Psoas muscle (tissue), 8 donors: ENCODE results near the gene TEX2. TPM values are rescaled to one million over a fixed set of nuclear protein-coding genes. Genes with fewer than 3 reads are reported as not detected.
A peak's percentile ranks its signal among the peaks of the same experiment; 100 is the strongest.

Source experiments
- ATAC-seq, 4 donors: fragments of 200-7000 bp; cut with Tn5 transposase; one replicate each; pipeline ENCODE4 v1.9.1; 2020; ENCODE audit warnings: moderate library complexity in 3 of 4, mild to moderate bottlenecking in 2 of 4
- DNase-seq, 2 donors: peaks; one replicate each; pipeline ENCODE4 v3.0.0-alpha.2; 2020
- H3K27ac ChIP-seq: fragments of 200-600 bp; one replicate; pipeline ENCODE4 v1.8.0; 2022
- H3K27me3 ChIP-seq, 3 donors: fragments of 200-600 bp in 1 of 3; one replicate each; pipeline versions ENCODE4 v1.6.1 to v1.8.0; 2013 to 2022; ENCODE audit warnings: low read length in 2 of 3, mild to moderate bottlenecking in 2 of 3, moderate library complexity in 1 of 3; ENCODE audit not compliant: insufficient read depth in 3 of 3
- H3K36me3 ChIP-seq, 2 donors: fragments of 200-600 bp in 1 of 2; one replicate each; pipeline versions ENCODE4 v1.6.1 to v1.8.0; 2013 to 2022; ENCODE audit warnings: low read depth in 1 of 2, mild to moderate bottlenecking in 1 of 2, moderate library complexity in 1 of 2; ENCODE audit not compliant: insufficient read depth in 1 of 2
- H3K4me1 ChIP-seq: fragments of 200-600 bp; one replicate; pipeline ENCODE4 v1.8.0; 2022
- H3K4me3 ChIP-seq: fragments of 200-600 bp; one replicate; pipeline ENCODE4 v1.8.0; 2022; ENCODE audit warnings: mild to moderate bottlenecking
- H3K9me3 ChIP-seq: fragments of 200-600 bp; one replicate; pipeline ENCODE4 v1.8.0; 2022
- WGBS, 3 donors: extraction: QIAGEN DNeasy Blood & Tissue Kit; methylation state at CpG; one replicate each; pipeline versions ENCODE4 v1.1.6 to v1.1.7; 2013; 5-methylcytosine and 5-hydroxymethylcytosine counted together
- intact Hi-C, 2 donors: fragments of 100-400 bp; cut with DNase I; formaldehyde crosslinking; loops; one replicate each; pipeline versions ENCODE4 v1.11.0 to v1.14.2; 2022
- polyA plus RNA-seq, 3 donors: library from polyadenylated mRNA; stranded (reverse); fragments of 200-250 nt; gene quantifications; one replicate each; pipeline ENCODE4 v1.2.3, GENCODE V29; 2013
- total RNA-seq, 4 donors: library from RNA; stranded (reverse); fragmentation: NEBNext Ultra II Directional in 2 of 4; extraction: Animal tissue kit (Norgen Biotek cat#: 25700) in 2 of 4; gene quantifications; one replicate each; pipeline versions ENCODE4 v1.2.1 to v1.2.4, GENCODE V29; 2021 to 2023
- TF ChIP-seq, protein P1 (sequence below): fragments of 200-600 bp; IDR thresholded peaks from one replicate; pipeline ENCODE4 v1.8.0; 2022; ENCODE audit warnings: antibody characterized with exemption
- donor health status: healthy with polysubstance abuse.
- donor health status: DM: no; HTN: no; CAD: no; lungs with moderate emphysema.
- donor health status: Bipolar disorder and iron deficiency.
- donor health status: healthy.
- donor health status: DM: yes; HTN: yes; CAD: no.
- donor health status: DM: no; HTN: no; CAD: no.
- donor health status: DM: no; HTN: no; CAD: no.
- donor health status: DM: yes; HTN: yes; CAD: no.

Gene TEX2
- total and polyA plus RNA-seq, 7 donors = 29.4 to 72.7 (median 52.8) TPM

DNA sequence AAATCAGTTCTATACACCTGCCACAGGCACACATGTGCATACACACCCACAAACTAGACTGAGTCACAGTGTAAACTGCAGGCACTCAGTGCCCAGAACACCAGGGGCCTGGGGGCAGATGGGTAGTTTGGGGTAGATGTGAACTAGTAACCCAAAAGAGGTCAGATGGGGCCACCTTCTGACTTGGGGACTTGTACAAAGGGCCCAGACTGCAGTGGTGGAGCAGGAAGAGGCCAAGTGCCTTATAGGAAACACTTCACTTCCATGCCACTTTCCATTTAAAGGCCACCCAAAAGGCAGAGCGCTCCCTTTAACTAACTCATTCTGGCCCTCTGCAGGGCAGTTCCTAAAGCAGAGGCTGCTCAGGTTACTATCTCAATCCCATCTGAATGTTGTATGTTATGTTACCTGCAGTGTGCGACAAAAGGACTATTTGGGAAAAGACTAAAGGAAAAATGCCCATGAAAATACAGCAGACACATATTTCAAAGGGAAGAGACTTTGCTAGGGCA is 105.3 kb downstream of the TEX2 start:
- peak overlapping the region; percentile 88 for H3K27ac ChIP-seq
- WGBS, 3 donors = 31 to 62% (median 36%) methylated on average over 2 of the region's 2 CpGs
- peaks cover 6 to 25% of the 10 kb centered on the region in 2 donors for H3K36me3 ChIP-seq
- no peak overlapping the region for H3K4me3 ChIP-seq
- no peaks in the 10 kb centered on the region for H3K9me3 ChIP-seq
- peaks cover 84% of the 10 kb centered on the region for H3K4me1 ChIP-seq
- TF ChIP-seq, protein P1, sequence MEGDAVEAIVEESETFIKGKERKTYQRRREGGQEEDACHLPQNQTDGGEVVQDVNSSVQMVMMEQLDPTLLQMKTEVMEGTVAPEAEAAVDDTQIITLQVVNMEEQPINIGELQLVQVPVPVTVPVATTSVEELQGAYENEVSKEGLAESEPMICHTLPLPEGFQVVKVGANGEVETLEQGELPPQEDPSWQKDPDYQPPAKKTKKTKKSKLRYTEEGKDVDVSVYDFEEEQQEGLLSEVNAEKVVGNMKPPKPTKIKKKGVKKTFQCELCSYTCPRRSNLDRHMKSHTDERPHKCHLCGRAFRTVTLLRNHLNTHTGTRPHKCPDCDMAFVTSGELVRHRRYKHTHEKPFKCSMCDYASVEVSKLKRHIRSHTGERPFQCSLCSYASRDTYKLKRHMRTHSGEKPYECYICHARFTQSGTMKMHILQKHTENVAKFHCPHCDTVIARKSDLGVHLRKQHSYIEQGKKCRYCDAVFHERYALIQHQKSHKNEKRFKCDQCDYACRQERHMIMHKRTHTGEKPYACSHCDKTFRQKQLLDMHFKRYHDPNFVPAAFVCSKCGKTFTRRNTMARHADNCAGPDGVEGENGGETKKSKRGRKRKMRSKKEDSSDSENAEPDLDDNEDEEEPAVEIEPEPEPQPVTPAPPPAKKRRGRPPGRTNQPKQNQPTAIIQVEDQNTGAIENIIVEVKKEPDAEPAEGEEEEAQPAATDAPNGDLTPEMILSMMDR = no peak
- DNase-seq (no peak), ATAC-seq (no peak)
- no peaks in the 10 kb centered on the region for H3K27me3 ChIP-seq
- intact Hi-C loops = loop anchor here in 1 of 2 donors (5.0 kb wide), 2 partner anchors 45 to 60 kb away; no protein-coding TSS in a partner anchor

DNA sequence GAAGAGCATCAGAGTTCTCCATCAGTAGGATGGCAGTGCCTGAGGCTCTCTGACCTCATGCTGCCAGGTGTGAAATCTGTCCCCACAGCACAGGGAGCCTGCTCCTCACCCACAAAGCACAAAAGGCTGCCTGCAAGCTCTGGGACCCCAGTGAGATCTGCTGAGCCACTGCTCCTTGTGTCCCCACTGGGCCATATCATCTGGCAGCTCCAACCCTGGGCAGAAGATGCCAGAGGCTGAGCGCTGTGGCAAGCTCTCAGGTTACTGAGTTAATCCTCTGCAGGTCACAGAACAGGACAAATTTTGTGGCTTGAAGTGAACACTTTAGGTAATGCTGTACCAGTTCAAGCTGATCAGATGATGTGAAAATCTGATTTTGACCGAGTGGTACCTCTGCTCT is 106.4 kb downstream of the TEX2 start:
- H3K36me3 ChIP-seq = peaks cover 9 to 33% of the 10 kb centered on the region in 2 donors
- peaks cover 86% of the 10 kb centered on the region for H3K4me1 ChIP-seq
- no peaks in the 10 kb centered on the region for H3K9me3 ChIP-seq
- intact Hi-C loops = loop anchor here in 1 of 2 donors (5.0 kb wide), 2 partner anchors 46 to 61 kb away; no protein-coding TSS in a partner anchor
- DNase-seq (peak; percentile 50 to 78), ATAC-seq (peak; percentile 49 to 64 (median 60))
- H3K27me3 ChIP-seq = no peaks in the 10 kb centered on the region
- peak overlapping the region; percentile 88 for H3K27ac ChIP-seq
- no peak overlapping the region for H3K4me3 ChIP-seq
- TF ChIP-seq, protein P1 = no peak
- WGBS, 3 donors = 32 to 40% (median 36%) methylated on average over 2 of the region's 2 CpGs

DNA sequence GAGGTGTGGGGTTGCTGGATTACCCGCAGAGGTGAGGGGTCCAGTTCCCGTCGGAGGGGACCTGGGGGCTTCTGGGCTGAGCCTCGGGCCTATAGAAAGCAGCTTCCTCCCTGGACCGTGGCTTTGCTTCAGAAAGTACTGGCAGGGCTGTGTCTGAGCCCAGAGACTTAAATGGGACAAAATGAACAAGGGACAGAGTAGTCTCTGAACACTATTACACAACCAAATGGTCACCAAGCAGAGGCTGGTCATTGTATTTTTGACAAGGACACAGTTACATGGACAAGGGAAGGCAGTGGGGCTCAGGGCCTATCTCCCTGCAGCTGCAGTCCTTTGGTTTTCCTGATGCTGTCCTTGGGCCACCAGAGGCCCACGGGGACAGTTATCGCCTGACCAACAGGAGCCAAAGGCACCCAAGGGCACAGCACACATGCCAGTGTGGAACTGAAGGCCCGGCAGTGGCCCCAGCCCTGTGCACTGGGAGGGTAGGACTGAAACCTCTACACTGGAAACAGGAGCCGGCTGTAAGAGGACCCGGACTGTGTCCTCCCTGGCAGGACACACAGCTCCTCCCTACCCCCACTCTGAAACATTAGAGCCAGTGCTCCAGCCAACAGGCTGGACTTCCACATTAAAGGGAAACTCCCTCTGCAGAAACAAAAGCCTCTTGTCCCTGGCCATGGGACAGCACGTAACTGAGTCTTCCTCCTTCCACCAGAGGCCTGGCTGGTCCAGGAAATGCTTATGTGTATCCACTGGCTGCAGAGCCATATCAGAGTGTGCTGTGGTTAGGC is 107.1 kb downstream of the TEX2 start:
- WGBS, 3 donors = 18 to 23% (median 18%) methylated on average over 11 of the region's 11 CpGs
- TF ChIP-seq, protein P1 = no peak
- peak; percentile 92 to 96 (median 94) for ATAC-seq
- peak; percentile 75 to 91 for DNase-seq
- Histone ChIP-seq H3K36me3 (peaks cover 9 to 30% of the 10 kb centered on the region in 2 donors), H3K4me1 (peaks cover 87% of the 10 kb centered on the region), H3K27me3 (no peaks in the 10 kb centered on the region), H3K9me3 (no peaks in the 10 kb centered on the region), H3K27ac (peak overlapping the region; percentile 88), H3K4me3 (no peak overlapping the region)
- intact Hi-C loops = loop anchor here in 1 of 2 donors (5.0 kb wide), 2 partner anchors 46 to 61 kb away; no protein-coding TSS in a partner anchor

DNA sequence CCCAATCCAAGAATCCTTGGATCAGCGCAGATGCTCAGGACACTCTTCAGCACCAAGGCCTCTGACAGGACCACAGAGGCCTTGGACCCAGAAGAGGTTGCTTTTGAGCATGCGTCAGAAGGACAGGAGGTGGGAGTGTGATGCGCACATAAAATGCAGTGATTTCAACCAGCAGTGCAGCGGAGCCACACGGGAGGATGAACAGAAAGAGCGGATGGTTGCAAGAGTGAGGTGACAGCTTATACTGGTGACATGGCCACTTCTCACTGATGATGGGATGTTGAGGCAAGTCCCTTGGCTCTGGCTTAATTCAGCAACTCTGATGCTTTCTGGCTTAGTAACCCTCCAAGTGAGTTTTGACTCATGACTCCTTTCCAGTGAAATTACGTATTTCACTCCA is 107.9 kb downstream of the TEX2 start:
- no peaks in the 10 kb centered on the region for H3K9me3 ChIP-seq
- TF ChIP-seq, protein P1 = no peak
- peak; percentile 3 to 23 (median 12) for ATAC-seq
- H3K4me1 ChIP-seq = peaks cover 95% of the 10 kb centered on the region
- peak overlapping the region; percentile 88 for H3K27ac ChIP-seq
- DNase-seq = no peak
- H3K4me3 ChIP-seq = no peak overlapping the region
- intact Hi-C loops = loop anchor here in 1 of 2 donors (5.0 kb wide), 2 partner anchors 47 to 62 kb away; no protein-coding TSS in a partner anchor
- peaks cover 9 to 29% of the 10 kb centered on the region in 2 donors for H3K36me3 ChIP-seq
- H3K27me3 ChIP-seq = no peaks in the 10 kb centered on the region
- WGBS, 3 donors = 88 to 92% (median 90%) methylated on average over 7 of the region's 7 CpGs
